VCaP (cell line): Measurements from ENCODE around the gene RAPGEF1.

Experiments
- H3K27ac ChIP-seq: fragments of 450-650 bp; 2 replicates; pipeline ENCODE4 v1.5.1; 2017
- TF ChIP-seq, protein P1 (sequence below): fragments of 450-650 bp; conservative IDR thresholded peaks from 2 replicates; pipeline ENCODE4 v1.5.1; 2017; ENCODE audit warnings: mild to moderate bottlenecking, moderate library complexity

The RAPGEF1 gene

DNA sequence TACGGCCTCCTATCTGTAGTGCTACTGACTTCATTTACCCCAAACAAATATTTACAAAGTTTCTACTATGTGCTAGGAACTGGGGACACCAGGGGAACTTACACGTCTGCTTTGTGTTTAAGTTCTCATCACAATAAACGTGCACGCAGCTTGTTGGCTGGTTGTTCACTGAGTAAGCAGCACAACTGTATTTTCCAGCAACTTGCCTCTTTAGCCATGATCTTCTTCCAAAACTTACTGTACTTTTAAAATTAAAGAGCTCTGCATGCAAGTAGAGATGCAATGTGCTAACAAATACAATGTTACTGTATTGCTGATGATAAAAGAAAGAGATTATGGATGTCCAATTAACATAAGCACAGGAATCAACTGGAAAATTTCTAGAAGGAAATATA lies 62.8 kb downstream of the RAPGEF1 start:
- no peak overlapping the region for H3K27ac ChIP-seq
- TF ChIP-seq, protein P1, sequence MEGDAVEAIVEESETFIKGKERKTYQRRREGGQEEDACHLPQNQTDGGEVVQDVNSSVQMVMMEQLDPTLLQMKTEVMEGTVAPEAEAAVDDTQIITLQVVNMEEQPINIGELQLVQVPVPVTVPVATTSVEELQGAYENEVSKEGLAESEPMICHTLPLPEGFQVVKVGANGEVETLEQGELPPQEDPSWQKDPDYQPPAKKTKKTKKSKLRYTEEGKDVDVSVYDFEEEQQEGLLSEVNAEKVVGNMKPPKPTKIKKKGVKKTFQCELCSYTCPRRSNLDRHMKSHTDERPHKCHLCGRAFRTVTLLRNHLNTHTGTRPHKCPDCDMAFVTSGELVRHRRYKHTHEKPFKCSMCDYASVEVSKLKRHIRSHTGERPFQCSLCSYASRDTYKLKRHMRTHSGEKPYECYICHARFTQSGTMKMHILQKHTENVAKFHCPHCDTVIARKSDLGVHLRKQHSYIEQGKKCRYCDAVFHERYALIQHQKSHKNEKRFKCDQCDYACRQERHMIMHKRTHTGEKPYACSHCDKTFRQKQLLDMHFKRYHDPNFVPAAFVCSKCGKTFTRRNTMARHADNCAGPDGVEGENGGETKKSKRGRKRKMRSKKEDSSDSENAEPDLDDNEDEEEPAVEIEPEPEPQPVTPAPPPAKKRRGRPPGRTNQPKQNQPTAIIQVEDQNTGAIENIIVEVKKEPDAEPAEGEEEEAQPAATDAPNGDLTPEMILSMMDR, result no peak

DNA sequence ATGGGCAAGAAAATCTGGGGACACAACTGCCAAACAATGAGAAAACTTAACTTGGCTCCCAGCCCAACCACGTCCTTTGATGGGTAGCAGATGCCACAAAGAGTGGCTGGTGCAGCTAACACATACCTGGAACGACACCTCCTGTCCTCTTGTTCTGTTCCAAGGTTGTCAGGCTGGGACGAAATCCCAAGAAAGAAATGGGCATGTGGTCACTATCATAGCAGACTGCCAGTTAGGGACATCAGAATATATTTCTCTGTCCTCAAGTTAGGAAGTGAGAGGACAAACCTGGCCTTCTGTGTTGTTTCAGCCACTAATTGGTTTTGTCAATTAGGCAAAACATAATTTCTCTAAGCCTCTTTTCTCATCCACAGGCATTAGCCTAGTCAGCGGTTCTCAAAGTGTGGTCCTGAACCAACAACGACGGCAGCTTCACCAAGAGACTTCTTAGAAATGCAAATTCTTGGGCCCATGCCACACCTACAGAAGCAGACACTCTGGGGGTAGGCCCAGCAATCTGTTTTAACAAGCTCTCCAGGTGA lies 63.4 kb downstream of the RAPGEF1 start:
- H3K27ac ChIP-seq, result no peak overlapping the region

DNA sequence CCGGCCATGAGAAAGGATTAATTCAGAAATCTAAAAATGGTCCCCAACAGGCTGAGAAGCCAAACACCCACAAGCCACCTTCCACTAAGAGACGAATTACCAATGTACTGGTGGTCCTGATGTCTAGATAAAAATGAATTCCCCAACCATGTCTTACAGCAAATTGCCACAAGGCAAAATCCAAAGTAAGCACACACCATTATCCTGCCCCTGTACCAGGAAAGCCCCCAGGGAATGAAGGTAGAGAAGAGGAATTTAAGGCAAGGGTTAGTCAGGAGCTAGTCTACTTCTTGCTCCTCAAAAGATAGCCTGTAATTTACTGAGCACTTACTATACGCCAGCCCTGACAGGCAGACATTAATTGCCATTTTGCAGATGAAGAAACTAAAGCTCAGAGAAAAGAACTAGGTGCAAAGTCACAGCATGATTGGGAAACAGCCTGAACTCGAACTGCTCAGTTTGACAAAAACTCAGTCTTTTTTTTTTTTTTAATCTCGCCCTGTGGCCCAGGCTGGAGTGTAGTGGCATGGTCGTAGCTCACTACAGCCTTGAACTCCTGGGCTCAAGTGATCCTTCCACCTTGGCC lies 64.3 kb downstream of the RAPGEF1 start:
- TF ChIP-seq, protein P1, result no peak
- H3K27ac ChIP-seq, result no peak overlapping the region

More for the DNA sequence above, 63.4 kb downstream of the RAPGEF1 start:
- TF ChIP-seq, protein P1, result no peak

DNA sequence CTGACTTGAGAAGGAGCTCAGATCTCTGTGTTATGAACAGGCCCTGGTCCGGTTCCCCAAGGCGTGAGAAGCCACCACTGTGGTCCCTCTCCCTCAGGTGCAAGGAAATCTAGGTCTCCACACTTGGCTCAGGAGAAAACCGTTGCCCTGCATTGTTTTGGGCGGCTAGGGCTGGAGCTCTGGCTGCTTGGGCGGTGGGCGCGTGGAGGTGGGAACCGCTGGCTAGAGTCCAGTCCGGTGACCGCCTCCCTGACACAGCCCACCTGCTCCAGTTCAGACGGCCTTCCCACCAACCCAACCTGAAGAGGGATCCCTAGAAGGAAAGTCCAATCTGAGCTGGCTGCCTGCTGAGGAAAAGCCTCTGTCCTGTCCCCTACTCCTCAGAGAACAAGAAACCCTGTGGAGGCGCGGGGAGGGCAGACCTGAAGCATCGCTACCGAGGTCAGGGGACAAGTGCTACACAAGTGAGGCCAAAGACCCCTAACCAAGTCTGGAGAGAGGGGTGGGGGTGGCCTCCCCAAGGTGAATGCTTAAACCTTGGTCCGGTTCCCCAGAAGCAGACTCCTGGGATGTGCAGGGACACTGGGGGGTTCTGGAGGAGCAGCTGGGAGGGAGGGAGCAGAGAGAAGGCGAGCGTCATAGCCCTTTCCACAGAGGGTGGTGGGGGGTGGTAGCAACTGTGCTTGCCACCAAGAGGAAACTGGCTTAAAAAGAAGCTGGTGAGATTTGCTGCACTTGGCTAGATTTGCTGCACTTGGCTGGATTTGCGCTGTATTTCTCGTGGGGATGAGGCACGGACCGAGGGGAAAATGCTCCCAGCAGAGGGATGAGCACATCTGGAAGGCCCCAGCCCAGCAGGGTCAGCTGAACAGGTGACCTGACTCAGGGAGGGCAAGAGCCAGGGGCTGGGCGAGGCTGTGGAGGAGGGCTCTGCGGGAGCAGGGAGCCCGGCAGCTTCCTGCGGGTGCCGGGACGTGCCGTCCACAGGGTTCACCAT lies 65.2 kb downstream of the RAPGEF1 start:
- TF ChIP-seq, protein P1, result no peak
- H3K27ac ChIP-seq, result no peak overlapping the region

DNA sequence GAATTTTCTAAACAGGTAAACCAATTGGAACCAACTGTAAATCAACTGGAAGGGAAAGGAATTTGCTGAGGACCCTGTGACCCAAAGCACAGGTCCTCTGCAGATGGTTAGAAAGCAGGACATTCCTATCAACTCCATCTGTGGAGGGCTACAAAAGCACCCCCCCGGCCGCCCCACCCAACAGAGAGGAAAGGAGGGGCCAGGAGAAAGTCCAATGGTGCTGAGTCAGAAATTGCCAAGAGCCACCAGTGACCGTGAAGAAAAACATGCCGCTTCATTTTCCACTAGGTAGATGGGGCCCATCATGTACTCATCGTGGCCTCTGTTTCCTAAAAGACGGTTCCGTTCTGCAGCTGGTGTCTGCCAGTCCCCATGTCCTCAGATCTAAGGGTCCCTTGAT lies 66.3 kb downstream of the RAPGEF1 start:
- TF ChIP-seq, protein P1, result no peak
- H3K27ac ChIP-seq, result no peak overlapping the region

DNA sequence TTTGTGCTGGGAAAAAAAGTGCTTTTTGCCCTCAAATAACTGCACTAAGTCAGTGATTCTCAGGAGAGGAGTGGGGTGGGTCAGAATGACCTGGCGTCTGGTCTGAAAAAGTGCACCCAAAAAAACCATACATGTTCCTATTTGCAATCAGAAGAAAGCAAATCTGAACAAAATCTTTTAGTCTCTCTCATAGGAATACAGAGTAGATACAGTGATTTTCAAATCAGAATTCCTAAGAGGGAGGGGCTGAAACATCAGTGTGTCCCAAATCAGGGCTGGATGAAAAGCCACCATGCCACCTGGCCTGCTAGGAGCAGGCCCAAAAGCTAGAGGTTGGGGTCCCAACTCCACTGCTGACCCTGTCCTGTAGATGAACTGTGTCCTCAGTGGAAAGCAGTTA lies 66.8 kb downstream of the RAPGEF1 start:
- H3K27ac ChIP-seq, result no peak overlapping the region
- TF ChIP-seq, protein P1, result no peak

DNA sequence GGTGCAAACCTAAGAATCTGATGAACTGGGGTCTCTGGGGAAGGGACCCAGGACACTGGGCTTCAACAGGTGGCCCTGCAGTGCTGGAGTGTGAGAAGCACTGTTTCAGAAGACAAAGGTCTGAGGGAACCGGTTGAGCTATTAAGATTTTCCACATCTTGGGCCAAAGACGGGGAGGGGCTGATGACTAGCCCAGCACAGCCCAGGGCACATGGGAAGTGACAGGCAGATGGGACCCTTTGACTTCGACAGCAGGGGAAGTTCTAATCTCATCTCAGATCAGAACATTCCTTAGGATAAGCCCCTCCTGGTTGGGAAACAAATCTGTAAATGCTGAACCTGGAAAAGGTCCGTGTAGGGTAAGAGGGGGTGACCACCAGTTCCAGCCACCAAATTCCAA lies 67.4 kb downstream of the RAPGEF1 start:
- TF ChIP-seq, protein P1, result no peak
- H3K27ac ChIP-seq, result no peak overlapping the region
